CD4-positive, alpha-beta T cell (primary cell): ENCODE data around the gene CTNNBIP1. TPM values are rescaled to one million over a fixed set of nuclear protein-coding genes. Genes with fewer than 3 reads are reported as not detected.

Experiments
- ATAC-seq: fragments of 200-7000 bp; cut with Tn5 transposase; one replicate; pipeline ENCODE4 v1.10.0; 2022; ENCODE audit warnings: mild to moderate bottlenecking; ENCODE audit not compliant: poor library complexity
- CTCF ChIA-PET: fragments of 350-600 bp; sonication (Branson Sonifier 250); formaldehyde crosslinking; loops from one replicate; lab custom pipeline; 2021; ENCODE audit warnings: antibody characterized with exemption, inconsistent platforms; lab: Charles Lee
- POLR2A ChIA-PET: fragments of 350-600 bp; sonication (Branson Sonifier 250); formaldehyde crosslinking; loops from one replicate; lab custom pipeline; 2021; ENCODE audit warnings: antibody characterized with exemption, inconsistent platforms; lab: Charles Lee
- DNase-seq, 14 experiments: peaks; one replicate each; pipeline ENCODE4 v3.0.0-alpha.2; 2013 to 2020; ENCODE audit warnings: mixed read lengths in 2 of 14
- H3K27ac ChIP-seq, 2 donors: one replicate each; pipeline versions ENCODE4 v1.5.1 to v1.7.0; 2013; ENCODE audit warnings: low read length in 2 of 2, low read depth in 1 of 2, mild to moderate bottlenecking in 1 of 2
- H3K27me3 ChIP-seq, 2 experiments: 1 replicate in 1 of 2; 2 replicates in 1 of 2; pipeline versions ENCODE4 v1.6.1 to v1.7.0; 2013; ENCODE audit warnings: low read length in 2 of 2, control low read depth in 1 of 2, mild to moderate bottlenecking in 1 of 2, moderate library complexity in 1 of 2; ENCODE audit not compliant: insufficient read depth in 2 of 2, control insufficient read depth in 1 of 2
- H3K36me3 ChIP-seq: one replicate; pipeline ENCODE4 v1.6.1; 2013; ENCODE audit warnings: low read length, control low read depth; ENCODE audit not compliant: insufficient read depth
- H3K4me1 ChIP-seq: one replicate; pipeline ENCODE4 v1.6.1; 2013; ENCODE audit warnings: low read length, control low read depth; ENCODE audit not compliant: insufficient read depth
- H3K4me3 ChIP-seq: one replicate; pipeline ENCODE4 v1.5.1; 2013; ENCODE audit warnings: mild to moderate bottlenecking, low read length, moderate library complexity
- H3K9me3 ChIP-seq, 2 experiments: 1 replicate in 1 of 2; 2 replicates in 1 of 2; pipeline versions ENCODE4 v1.6.1 to v1.7.0; 2013; ENCODE audit warnings: low read length in 2 of 2, mild to moderate bottlenecking in 2 of 2, control low read depth in 1 of 2, moderate library complexity in 1 of 2; ENCODE audit not compliant: control insufficient read depth in 1 of 2, insufficient read depth in 1 of 2
- H3K27ac Mint-ChIP-seq: one replicate; pipeline ENCODE4 v1.8.0; 2020; ENCODE audit warnings: mixed read lengths
- H3K27me3 Mint-ChIP-seq: one replicate; pipeline ENCODE4 v1.8.0; 2021; ENCODE audit warnings: mixed read lengths
- H3K36me3 Mint-ChIP-seq: one replicate; pipeline ENCODE4 v1.8.0; 2021; ENCODE audit warnings: low read depth, mixed read lengths
- H3K4me1 Mint-ChIP-seq: one replicate; pipeline ENCODE4 v1.8.0; 2021; ENCODE audit warnings: low read depth, mixed read lengths
- H3K4me3 Mint-ChIP-seq: one replicate; pipeline ENCODE4 v1.8.0; 2020; ENCODE audit warnings: mild to moderate bottlenecking, mixed read lengths
- H3K9me3 Mint-ChIP-seq: one replicate; pipeline ENCODE4 v1.8.0; 2020; ENCODE audit warnings: mixed read lengths
- intact Hi-C, 2 experiments: fragments of 100-400 bp; cut with DNase I in 1 of 2; cut with micrococcal nuclease in 1 of 2; formaldehyde crosslinking; loops; one replicate each; pipeline versions ENCODE4 v1.15.1 to v1.9.0; 2023 to 2025; cut with DNase I, micrococcal nuclease
- total RNA-seq, 174 experiments: library from RNA in 2 of 174; stranded (reverse) in 2 of 174; gene quantifications; one replicate each; pipeline ENCODE4 v1.2.3 and lab custom pipeline; 2021 to 2026
- TF ChIP-seq, protein P1 (sequence below): fragments of 200-600 bp; IDR thresholded peaks from one replicate; pipeline ENCODE4 v1.8.0; 2022; ENCODE audit warnings: antibody characterized with exemption, mild to moderate bottlenecking

Gene CTNNBIP1
- total RNA-seq, 2 experiments from 2014 or later: 6.6 to 6.8 TPM

DNA sequence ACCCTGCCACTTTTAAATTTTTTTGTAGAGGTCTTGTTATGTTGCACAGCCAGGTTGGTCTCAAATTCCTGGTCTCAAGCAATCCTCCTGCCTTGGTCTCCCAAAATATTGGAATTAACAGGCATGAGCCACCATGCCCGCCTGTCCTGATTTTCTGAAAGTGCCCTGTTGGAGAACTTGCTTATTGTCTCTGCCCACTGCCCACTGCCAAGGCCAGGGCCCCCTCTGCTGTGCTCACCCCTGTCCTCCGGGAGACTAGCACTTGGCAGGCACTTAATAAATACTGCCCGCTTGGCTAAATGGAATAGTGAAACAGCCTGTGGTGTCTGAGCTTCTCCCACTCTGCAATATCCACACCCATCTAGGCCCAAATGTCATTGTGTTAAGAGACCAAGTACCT, 35.7 kb downstream of the CTNNBIP1 start:
- ChIA-PET CTCF (interaction anchor here (0.8 to 1.6 kb wide), 3 partner anchors 20 to 90 kb away, joined by 4 to 6 read pairs (median 5); no protein-coding TSS in a partner anchor), POLR2A (interaction anchor here (0.6 kb wide), 1 partner anchor 135 kb away, joined by 3 read pairs; no protein-coding TSS in a partner anchor)
- DNase-seq (no peak), ATAC-seq (peak; percentile 18)
- Histone ChIP-seq H3K9me3 (peaks cover 0 to 4% of the 10 kb centered on the region in 2 experiments), H3K27me3 (no peaks in the 10 kb centered on the region), H3K4me1 (peaks cover 7% of the 10 kb centered on the region), H3K36me3 (peaks cover 2% of the 10 kb centered on the region), H3K27ac (no peak overlapping the region), H3K4me3 (no peak overlapping the region)
- Mint-ChIP-seq H3K4me3 (no peak overlapping the region), H3K27me3 (no peaks in the 10 kb centered on the region), H3K36me3 (no peaks in the 10 kb centered on the region), H3K9me3 (no peaks in the 10 kb centered on the region), H3K4me1 (peaks cover 7% of the 10 kb centered on the region), H3K27ac (no peak overlapping the region)
- TF ChIP-seq, protein P1, sequence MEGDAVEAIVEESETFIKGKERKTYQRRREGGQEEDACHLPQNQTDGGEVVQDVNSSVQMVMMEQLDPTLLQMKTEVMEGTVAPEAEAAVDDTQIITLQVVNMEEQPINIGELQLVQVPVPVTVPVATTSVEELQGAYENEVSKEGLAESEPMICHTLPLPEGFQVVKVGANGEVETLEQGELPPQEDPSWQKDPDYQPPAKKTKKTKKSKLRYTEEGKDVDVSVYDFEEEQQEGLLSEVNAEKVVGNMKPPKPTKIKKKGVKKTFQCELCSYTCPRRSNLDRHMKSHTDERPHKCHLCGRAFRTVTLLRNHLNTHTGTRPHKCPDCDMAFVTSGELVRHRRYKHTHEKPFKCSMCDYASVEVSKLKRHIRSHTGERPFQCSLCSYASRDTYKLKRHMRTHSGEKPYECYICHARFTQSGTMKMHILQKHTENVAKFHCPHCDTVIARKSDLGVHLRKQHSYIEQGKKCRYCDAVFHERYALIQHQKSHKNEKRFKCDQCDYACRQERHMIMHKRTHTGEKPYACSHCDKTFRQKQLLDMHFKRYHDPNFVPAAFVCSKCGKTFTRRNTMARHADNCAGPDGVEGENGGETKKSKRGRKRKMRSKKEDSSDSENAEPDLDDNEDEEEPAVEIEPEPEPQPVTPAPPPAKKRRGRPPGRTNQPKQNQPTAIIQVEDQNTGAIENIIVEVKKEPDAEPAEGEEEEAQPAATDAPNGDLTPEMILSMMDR: no peak
- intact Hi-C loops: loop anchor here in 1 of 2 experiments (1.0 to 2.0 kb wide), 2 partner anchors 68 to 76 kb away; no protein-coding TSS in a partner anchor

DNA sequence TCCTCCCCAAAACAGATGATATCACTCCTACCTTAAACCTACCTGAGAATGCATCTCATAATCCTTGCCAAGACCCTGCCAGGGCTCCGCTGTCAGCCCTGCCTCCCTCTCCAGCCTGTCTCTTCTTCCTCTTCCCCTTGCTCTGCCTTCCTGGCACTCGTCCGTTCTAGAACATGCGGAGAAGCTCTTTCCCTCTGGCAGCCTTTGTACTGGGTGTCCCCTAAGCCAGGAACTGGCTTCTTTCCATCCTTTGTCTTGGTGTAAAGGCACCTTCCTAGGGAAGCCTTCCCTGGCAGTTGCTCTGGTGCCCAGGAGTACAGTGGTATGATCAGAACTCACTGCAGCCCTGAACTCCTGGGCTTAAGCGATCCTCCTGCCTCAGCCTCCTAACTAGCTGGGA, 36.1 kb downstream of the CTNNBIP1 start:
- Mint-ChIP-seq H3K36me3 (no peaks in the 10 kb centered on the region), H3K27me3 (no peaks in the 10 kb centered on the region), H3K9me3 (no peaks in the 10 kb centered on the region), H3K27ac (no peak overlapping the region), H3K4me3 (no peak overlapping the region), H3K4me1 (peaks cover 7% of the 10 kb centered on the region)
- H3K9me3 ChIP-seq: peaks cover 0 to 4% of the 10 kb centered on the region in 2 experiments
- TF ChIP-seq, protein P1: no peak
- H3K4me1 ChIP-seq: peaks cover 7% of the 10 kb centered on the region
- ChIA-PET CTCF (interaction anchor here (0.8 to 1.6 kb wide), 3 partner anchors 21 to 89 kb away, joined by 4 to 6 read pairs (median 5); no protein-coding TSS in a partner anchor), POLR2A (no interaction called here)
- intact Hi-C loops: loop anchor here in 1 of 2 experiments (1.0 to 2.0 kb wide), 2 partner anchors 68 to 77 kb away; no protein-coding TSS in a partner anchor
- no peak for DNase-seq
- H3K27ac ChIP-seq: no peak overlapping the region
- H3K36me3 ChIP-seq: peaks cover 2% of the 10 kb centered on the region
- no peak overlapping the region for H3K4me3 ChIP-seq
- no peaks in the 10 kb centered on the region for H3K27me3 ChIP-seq
- ATAC-seq: no peak

DNA sequence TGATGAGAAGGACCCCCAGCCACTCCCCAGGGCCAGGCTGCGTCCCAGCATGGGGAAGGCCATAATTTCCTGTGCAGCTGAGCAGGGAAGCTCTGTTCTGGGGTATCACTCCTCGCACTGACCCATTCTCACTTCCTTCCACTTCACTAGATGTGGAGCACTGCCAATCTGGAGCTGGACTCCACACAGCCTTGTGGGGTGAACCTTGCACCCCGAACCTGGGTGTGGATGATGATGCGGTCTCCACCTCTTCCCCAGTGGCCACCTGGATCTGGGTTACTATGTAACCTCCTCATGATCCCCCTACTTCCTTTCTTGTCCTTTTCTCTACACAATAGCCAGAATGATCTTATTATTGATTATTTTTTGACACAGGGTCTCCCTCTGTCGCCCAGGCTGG, 36.7 kb downstream of the CTNNBIP1 start:
- Histone ChIP-seq H3K4me1 (peaks cover 7% of the 10 kb centered on the region), H3K9me3 (peaks cover 0 to 4% of the 10 kb centered on the region in 2 experiments), H3K36me3 (peaks cover 2% of the 10 kb centered on the region), H3K27me3 (no peaks in the 10 kb centered on the region), H3K27ac (no peak overlapping the region), H3K4me3 (no peak overlapping the region)
- H3K9me3 Mint-ChIP-seq: no peaks in the 10 kb centered on the region
- H3K27me3 Mint-ChIP-seq: no peaks in the 10 kb centered on the region
- POLR2A ChIA-PET: no interaction called here
- intact Hi-C loops: no loop called here
- H3K4me3 Mint-ChIP-seq: no peak overlapping the region
- peaks cover 7% of the 10 kb centered on the region for H3K4me1 Mint-ChIP-seq
- CTCF ChIA-PET: interaction anchor here (0.7 kb wide), 1 partner anchor 89 kb away, joined by 4 read pairs; no protein-coding TSS in a partner anchor
- no peaks in the 10 kb centered on the region for H3K36me3 Mint-ChIP-seq
- ATAC-seq (no peak), DNase-seq (no peak)
- H3K27ac Mint-ChIP-seq: no peak overlapping the region
- TF ChIP-seq, protein P1: no peak
